WTC11 (cell line): ENCODE results near the gene RIMS4. TPM values are rescaled to one million over a fixed set of nuclear protein-coding genes. Genes with fewer than 3 reads are reported as not detected.

ENCODE experiments used
- ATAC-seq: fragments of 200-7000 bp; cut with Tn5 transposase; 2 replicates; pipeline ENCODE4 v1.10.0; 2021; ENCODE audit warnings: mild to moderate bottlenecking, moderate library complexity
- CTCF ChIA-PET: fragments of 300-600 bp; sonication (Branson Sonifier 250); formaldehyde crosslinking; loops from one replicate; lab custom pipeline; 2021; ENCODE audit warnings: antibody characterized with exemption; lab: Charles Lee
- POLR2A ChIA-PET: fragments of 350-600 bp; sonication (Branson Sonifier 250); formaldehyde crosslinking; loops from one replicate; lab custom pipeline; 2021; ENCODE audit warnings: antibody characterized with exemption; lab: Charles Lee
- DNase-seq: peaks from one replicate; pipeline ENCODE4 v3.0.0; 2021; ENCODE audit warnings: low spot score
- H3K27ac Mint-ChIP-seq: 2 replicates; pipeline ENCODE4 v1.8.0; 2021; ENCODE audit warnings: mixed read lengths
- H3K27me3 Mint-ChIP-seq: 2 replicates; pipeline ENCODE4 v1.8.0; 2021; ENCODE audit warnings: low read depth, mild to moderate bottlenecking, moderate library complexity, mixed read lengths
- H3K36me3 Mint-ChIP-seq: 2 replicates; pipeline ENCODE4 v1.8.0; 2021; ENCODE audit warnings: mixed read lengths
- H3K4me1 Mint-ChIP-seq: 2 replicates; pipeline ENCODE4 v1.8.0; 2022; ENCODE audit warnings: mixed read lengths
- H3K4me3 Mint-ChIP-seq: 2 replicates; pipeline ENCODE4 v1.8.0; 2021; ENCODE audit warnings: mild to moderate bottlenecking, moderate library complexity, mixed read lengths
- H3K9me3 Mint-ChIP-seq: 2 replicates; pipeline ENCODE4 v1.8.0; 2021; ENCODE audit warnings: mixed read lengths
- CREM ChIP-seq: sonication (generic); formaldehyde crosslinking; IDR thresholded peaks from 2 replicates; pipeline ENCODE4 v1.8.1; 2022; ENCODE audit warnings: mild to moderate bottlenecking, missing genetic modification reagents, moderate library complexity
- ELF4 ChIP-seq: sonication (generic); formaldehyde crosslinking; IDR thresholded peaks from 2 replicates; pipeline ENCODE4 v1.8.1; 2022; ENCODE audit warnings: low read depth, mild to moderate bottlenecking, moderate library complexity, missing genetic modification reagents
- ETV6 ChIP-seq: sonication (generic); formaldehyde crosslinking; IDR thresholded peaks from 2 replicates; pipeline ENCODE4 v1.8.1; 2022; ENCODE audit warnings: mild to moderate bottlenecking, missing genetic modification reagents
- IRF2 ChIP-seq: sonication (generic); formaldehyde crosslinking; IDR thresholded peaks from 2 replicates; pipeline ENCODE4 v1.8.0; 2022; ENCODE audit warnings: low read depth, missing genetic modification reagents, borderline replicate concordance
- MAX ChIP-seq: sonication (generic); formaldehyde crosslinking; IDR thresholded peaks from 2 replicates; pipeline ENCODE4 v1.8.0; 2022; ENCODE audit warnings: mild to moderate bottlenecking, missing genetic modification reagents
- MXD4 ChIP-seq: fragments of 250-450 bp; sonication (Bioruptor Pico); IDR thresholded peaks from 2 replicates; pipeline ENCODE4 v1.8.0; 2021; ENCODE audit warnings: mild to moderate bottlenecking, moderate library complexity, borderline replicate concordance
- MYBL2 ChIP-seq: sonication (generic); formaldehyde crosslinking; IDR thresholded peaks from 2 replicates; pipeline ENCODE4 v1.8.1; 2023; ENCODE audit warnings: mild to moderate bottlenecking, moderate library complexity, missing genetic modification reagents
- RELA ChIP-seq: sonication (generic); formaldehyde crosslinking; IDR thresholded peaks from 2 replicates; pipeline ENCODE4 v1.8.1; 2022; ENCODE audit warnings: missing genetic modification reagents, mild to moderate bottlenecking, borderline replicate concordance
- SMAD4 ChIP-seq: sonication (generic); formaldehyde crosslinking; IDR thresholded peaks from 2 replicates; pipeline ENCODE4 v1.8.0; 2022; ENCODE audit warnings: mild to moderate bottlenecking, missing genetic modification reagents
- SOX15 ChIP-seq: fragments of 250-450 bp; sonication (Bioruptor Pico); IDR thresholded peaks from 2 replicates; pipeline ENCODE4 v1.9.0; 2021; ENCODE audit warnings: mild to moderate bottlenecking
- STAT6 ChIP-seq: sonication (generic); formaldehyde crosslinking; conservative IDR thresholded peaks from 2 replicates; pipeline ENCODE4 v1.8.1; 2023; ENCODE audit warnings: mild to moderate bottlenecking, low read depth, missing genetic modification reagents, moderate library complexity
- ZNF219 ChIP-seq: sonication (generic); formaldehyde crosslinking; IDR thresholded peaks from 2 replicates; pipeline ENCODE4 v1.8.0; 2023; ENCODE audit warnings: missing genetic modification reagents, mild to moderate bottlenecking, borderline replicate concordance
- ZNF232 ChIP-seq: sonication (generic); formaldehyde crosslinking; IDR thresholded peaks from 2 replicates; pipeline ENCODE4 v1.8.0; 2022; ENCODE audit warnings: mild to moderate bottlenecking, missing genetic modification reagents
- ZNF317 ChIP-seq: sonication (generic); formaldehyde crosslinking; IDR thresholded peaks from 2 replicates; pipeline ENCODE4 v1.8.1; 2023; ENCODE audit warnings: low read depth, mild to moderate bottlenecking, moderate library complexity, missing genetic modification reagents, borderline replicate concordance
- ZSCAN18 ChIP-seq: fragments of 250-450 bp; sonication (Bioruptor Pico); IDR thresholded peaks from 2 replicates; pipeline ENCODE4 v2.1.2; 2022; ENCODE audit warnings: mild to moderate bottlenecking, moderate library complexity
- total RNA-seq: library from RNA; stranded (reverse); gene quantifications from 3 replicates; pipeline ENCODE4 v1.2.3, GENCODE V29; 2021
- TF ChIP-seq, protein P1 (sequence below): fragments of 200-600 bp; IDR thresholded peaks from 2 replicates; pipeline ENCODE4 v1.8.0; 2022; ENCODE audit warnings: antibody characterized with exemption

The RIMS4 gene
- total RNA-seq, 1 experiment from 2014 or later: 24.8 TPM

DNA sequence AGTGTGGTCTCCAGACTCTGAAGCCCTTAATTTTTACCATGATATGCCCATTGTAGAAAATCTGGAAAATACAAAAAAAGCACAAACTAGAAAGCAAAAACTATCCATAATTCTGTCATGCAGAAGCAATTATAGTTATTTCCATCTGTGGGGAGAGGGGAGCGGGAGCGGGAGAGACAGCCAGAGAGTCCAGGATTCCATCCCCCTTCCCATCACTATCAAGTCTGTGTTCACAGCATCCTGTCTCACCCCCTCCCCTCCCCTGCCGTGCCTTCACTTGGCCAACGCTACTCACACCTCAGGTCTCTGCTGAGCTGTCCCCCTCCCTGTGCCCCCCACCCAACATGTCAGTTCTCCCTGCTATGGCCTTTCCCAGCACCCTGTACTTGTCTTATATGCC, 14.5 kb downstream of the RIMS4 start (continued):
- TF ChIP-seq SOX15 (CRISPR knock-in tag): no peak
- no peak for TF ChIP-seq ZNF219 (CRISPR knock-in tag)
- TF ChIP-seq RELA (CRISPR knock-in tag): no peak
- no peak for TF ChIP-seq MAX (CRISPR knock-in tag)

DNA sequence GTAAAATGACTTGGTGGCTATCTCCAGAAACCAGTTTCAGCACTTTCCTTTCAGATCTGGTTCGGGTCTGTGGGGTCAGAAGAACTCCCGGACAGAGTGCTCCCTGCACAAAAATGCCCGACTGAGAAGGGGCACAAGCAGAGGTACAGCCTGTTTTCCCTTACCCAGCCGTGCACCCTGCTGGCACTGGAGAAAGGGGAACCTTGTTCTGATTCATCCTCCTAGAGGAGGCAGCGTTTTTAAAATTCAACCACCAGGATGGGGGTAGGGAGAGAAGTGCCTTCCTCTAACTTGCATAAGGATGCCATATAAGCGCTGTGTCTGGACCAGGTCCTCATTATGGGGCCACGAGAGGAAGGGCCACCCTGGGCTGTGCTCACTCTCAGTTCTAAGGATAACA, 17.6 kb downstream of the RIMS4 start:
- no peak for ATAC-seq
- no peak for DNase-seq
- H3K9me3 Mint-ChIP-seq: no peaks in the 10 kb centered on the region
- TF ChIP-seq ZSCAN18 (CRISPR knock-in tag): no peak
- no peak for TF ChIP-seq SOX15 (CRISPR knock-in tag)
- TF ChIP-seq ZNF232 (CRISPR knock-in tag): no peak
- no peak for TF ChIP-seq ETV6 (CRISPR knock-in tag)
- TF ChIP-seq MYBL2 (CRISPR knock-in tag): no peak
- TF ChIP-seq STAT6 (CRISPR knock-in tag): no peak
- TF ChIP-seq ZNF317: no peak
- TF ChIP-seq MXD4 (CRISPR knock-in tag): no peak
- H3K36me3 Mint-ChIP-seq: no peaks in the 10 kb centered on the region
- peaks cover 22% of the 10 kb centered on the region for H3K4me1 Mint-ChIP-seq
- no peak overlapping the region for H3K27ac Mint-ChIP-seq
- POLR2A ChIA-PET: no interaction called here
- CTCF ChIA-PET: no interaction called here
- H3K4me3 Mint-ChIP-seq: no peak overlapping the region
- no peaks in the 10 kb centered on the region for H3K27me3 Mint-ChIP-seq

- H3K9me3 Mint-ChIP-seq: no peaks in the 10 kb centered on the region
- peaks cover 19% of the 10 kb centered on the region for H3K4me1 Mint-ChIP-seq
- no peak overlapping the region; the same call in 1 of the 2 replicates for H3K27ac Mint-ChIP-seq
- ChIA-PET CTCF (interaction anchor here (1.1 to 2.8 kb wide), 3 partner anchors 10 to 18 kb away, joined by 3 to 8 read pairs (median 4); no protein-coding TSS in a partner anchor), POLR2A (no interaction called here)
- H3K4me3 Mint-ChIP-seq: no peak overlapping the region
- ATAC-seq (no peak), DNase-seq (no peak)
- no peak for TF ChIP-seq SMAD4 (CRISPR knock-in tag)
- no peak for TF ChIP-seq IRF2 (CRISPR knock-in tag)
- TF ChIP-seq, protein P1, sequence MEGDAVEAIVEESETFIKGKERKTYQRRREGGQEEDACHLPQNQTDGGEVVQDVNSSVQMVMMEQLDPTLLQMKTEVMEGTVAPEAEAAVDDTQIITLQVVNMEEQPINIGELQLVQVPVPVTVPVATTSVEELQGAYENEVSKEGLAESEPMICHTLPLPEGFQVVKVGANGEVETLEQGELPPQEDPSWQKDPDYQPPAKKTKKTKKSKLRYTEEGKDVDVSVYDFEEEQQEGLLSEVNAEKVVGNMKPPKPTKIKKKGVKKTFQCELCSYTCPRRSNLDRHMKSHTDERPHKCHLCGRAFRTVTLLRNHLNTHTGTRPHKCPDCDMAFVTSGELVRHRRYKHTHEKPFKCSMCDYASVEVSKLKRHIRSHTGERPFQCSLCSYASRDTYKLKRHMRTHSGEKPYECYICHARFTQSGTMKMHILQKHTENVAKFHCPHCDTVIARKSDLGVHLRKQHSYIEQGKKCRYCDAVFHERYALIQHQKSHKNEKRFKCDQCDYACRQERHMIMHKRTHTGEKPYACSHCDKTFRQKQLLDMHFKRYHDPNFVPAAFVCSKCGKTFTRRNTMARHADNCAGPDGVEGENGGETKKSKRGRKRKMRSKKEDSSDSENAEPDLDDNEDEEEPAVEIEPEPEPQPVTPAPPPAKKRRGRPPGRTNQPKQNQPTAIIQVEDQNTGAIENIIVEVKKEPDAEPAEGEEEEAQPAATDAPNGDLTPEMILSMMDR: no peak
- TF ChIP-seq ELF4 (CRISPR knock-in tag): no peak
- TF ChIP-seq ETV6 (CRISPR knock-in tag): no peak
- no peak for TF ChIP-seq CREM
- H3K36me3 Mint-ChIP-seq: no peaks in the 10 kb centered on the region
- no peaks in the 10 kb centered on the region for H3K27me3 Mint-ChIP-seq
Observed at GRCh38 chr20:44790638-44791393, 19.5 kb downstream of the RIMS4 start.
